Neural cell (in vitro differentiated cells): ENCODE results near the gene OR5B2. TPM values are rescaled to one million over a fixed set of nuclear protein-coding genes. Genes with fewer than 3 reads are reported as not detected.

Experiments used
- polyA plus RNA-seq: library from polyadenylated mRNA; depleted of rRNA; stranded (reverse); fragments of >200 nt; gene quantifications from 2 replicates; pipeline ENCODE4 v1.2.3, GENCODE V29; 2014

OR5B2 gene
- polyA plus RNA-seq, 1 donor from 2014 or later, result not detected

Other genes starting within 250 kb of the OR5B2 start
- gene OR9Q2, start 239.1 kb downstream of the OR5B2 start, polyA plus RNA-seq, result not detected in 2 replicates
- not detected in 2 replicates for gene OR1S2, start 224.0 kb downstream of the OR5B2 start, polyA plus RNA-seq
- gene OR1S1, start 215.4 kb downstream of the OR5B2 start, polyA plus RNA-seq, result not detected in 2 replicates
- gene OR10Q1, start 199.2 kb downstream of the OR5B2 start, polyA plus RNA-seq, result not detected in 2 replicates
- not detected in 2 replicates for gene OR10W1, start 159.9 kb downstream of the OR5B2 start, polyA plus RNA-seq
- gene OR5B17, start 69.1 kb downstream of the OR5B2 start, polyA plus RNA-seq, result not detected in 2 replicates
- gene OR5B3, start 21.2 kb downstream of the OR5B2 start, polyA plus RNA-seq, result not detected in 2 replicates
- not detected in 2 replicates for gene OR5B12, start 14.1 kb upstream of the OR5B2 start, polyA plus RNA-seq
- not detected in 2 replicates for gene OR5B21, start 80.0 kb upstream of the OR5B2 start, polyA plus RNA-seq
- gene LPXN, start 147.7 kb upstream of the OR5B2 start, polyA plus RNA-seq, result 4.1 and 4.3 TPM in 2 replicates
- gene ZFP91, start 150.9 kb upstream of the OR5B2 start, polyA plus RNA-seq, result 29.4 and 32.7 TPM in 2 replicates
- 2.3 and 3.6 TPM in 2 replicates for gene CNTF, start 194.5 kb upstream of the OR5B2 start, polyA plus RNA-seq